Large intestine (tissue), 3 donors: ENCODE data around the gene SLC22A31. TPM values are rescaled to one million over a fixed set of nuclear protein-coding genes. Genes with fewer than 3 reads are reported as not detected.
"Not testable (repeated sequence)": the region's sequence is repeated elsewhere in the genome, so short reads cannot be mapped to it uniquely, and the experiment has no call there.

ENCODE experiments used
- DNase-seq, 2 donors: peaks; one replicate each; pipeline versions ENCODE4 v3.0.0 to v3.0.0-alpha.2; 2013
- H3K27ac ChIP-seq: one replicate; pipeline ENCODE4 v1.5.1; 2013; ENCODE audit warnings: low read length
- H3K27me3 ChIP-seq: 2 replicates; pipeline ENCODE4 v1.6.1; 2013; ENCODE audit warnings: low read length; ENCODE audit not compliant: control insufficient read depth, insufficient read depth
- H3K36me3 ChIP-seq: 2 replicates; pipeline ENCODE4 v1.6.1; 2013; ENCODE audit warnings: low read length; ENCODE audit not compliant: control insufficient read depth, insufficient read depth
- H3K4me1 ChIP-seq: one replicate; pipeline ENCODE4 v1.6.1; 2013; ENCODE audit warnings: low read length; ENCODE audit not compliant: control insufficient read depth, insufficient read depth
- H3K4me3 ChIP-seq: one replicate; pipeline ENCODE4 v1.5.1; 2013; ENCODE audit warnings: low read length
- H3K9me3 ChIP-seq: one replicate; pipeline ENCODE4 v1.6.1; 2013; ENCODE audit warnings: mild to moderate bottlenecking, low read depth, low read length, moderate library complexity; ENCODE audit not compliant: control insufficient read depth
- WGBS: methylation state at CpG from one replicate; pipeline ENCODE4 v1.1.5; 2013; ENCODE audit warnings: low lambda C conversion rate; ENCODE audit not compliant: insufficient coverage; 5-methylcytosine and 5-hydroxymethylcytosine counted together
- polyA plus RNA-seq: library from polyadenylated mRNA; unstranded; fragments of 120-200 nt; gene quantifications from one replicate; pipeline ENCODE4 v1.2.1, GENCODE V29; 2013

The SLC22A31 gene
- polyA plus RNA-seq, 1 donor: 8.8 TPM

DNA sequence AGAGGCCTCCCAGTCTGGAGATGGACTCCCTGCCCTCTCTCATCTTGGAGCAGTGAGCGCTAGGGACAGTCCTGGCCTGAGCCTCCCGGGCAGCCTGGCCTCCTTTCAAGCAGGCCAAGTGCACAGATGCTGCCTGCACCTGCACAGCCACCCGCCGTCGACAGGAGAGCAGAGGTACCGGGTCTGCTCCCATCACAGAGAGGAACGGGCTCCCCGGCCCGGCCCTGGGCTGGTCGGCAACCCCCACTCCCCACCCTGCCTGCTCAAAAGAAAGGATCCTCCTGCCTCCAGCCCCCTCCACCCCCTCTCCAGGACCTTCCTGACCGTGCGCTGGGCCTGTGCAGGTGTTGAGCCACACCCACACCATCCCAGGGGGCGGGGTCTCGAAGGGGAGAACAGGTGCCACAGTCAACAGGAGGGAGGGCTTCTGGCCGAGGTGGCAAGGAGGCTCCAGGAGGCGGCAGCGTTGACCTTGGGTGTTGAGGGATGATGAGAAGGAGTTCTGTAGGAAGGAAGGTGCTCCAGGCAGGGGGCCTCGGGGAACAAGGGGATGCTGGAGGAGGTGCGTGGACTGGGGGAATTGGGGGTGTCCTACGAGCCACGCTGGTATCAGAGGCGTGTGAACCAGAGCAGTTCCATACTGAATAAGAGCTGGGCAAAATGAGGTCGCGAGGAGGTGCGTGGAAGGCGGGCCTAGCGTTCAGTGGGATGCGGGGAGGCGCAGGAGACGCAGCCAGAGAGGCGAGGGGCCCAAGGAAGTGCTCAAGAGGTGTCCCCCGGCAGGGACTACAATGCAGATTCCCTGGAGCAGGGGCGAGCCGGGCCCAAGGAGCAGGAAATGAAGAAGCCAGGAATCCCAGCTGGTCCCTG is 29.8 kb downstream of the SLC22A31 start:
- WGBS: no CpG with 5 or more reads among the region's 34 CpGs
- peaks cover 3% of the 10 kb centered on the region for H3K9me3 ChIP-seq
- H3K4me3 ChIP-seq: peak overlapping the region; percentile 12
- peak; percentile 43 to 55 for DNase-seq
- peaks cover 24% of the 10 kb centered on the region for H3K4me1 ChIP-seq
- H3K27ac ChIP-seq: no peak overlapping the region
- H3K36me3 ChIP-seq: no peaks in the 10 kb centered on the region
- peaks cover 48% of the 10 kb centered on the region for H3K27me3 ChIP-seq

DNA sequence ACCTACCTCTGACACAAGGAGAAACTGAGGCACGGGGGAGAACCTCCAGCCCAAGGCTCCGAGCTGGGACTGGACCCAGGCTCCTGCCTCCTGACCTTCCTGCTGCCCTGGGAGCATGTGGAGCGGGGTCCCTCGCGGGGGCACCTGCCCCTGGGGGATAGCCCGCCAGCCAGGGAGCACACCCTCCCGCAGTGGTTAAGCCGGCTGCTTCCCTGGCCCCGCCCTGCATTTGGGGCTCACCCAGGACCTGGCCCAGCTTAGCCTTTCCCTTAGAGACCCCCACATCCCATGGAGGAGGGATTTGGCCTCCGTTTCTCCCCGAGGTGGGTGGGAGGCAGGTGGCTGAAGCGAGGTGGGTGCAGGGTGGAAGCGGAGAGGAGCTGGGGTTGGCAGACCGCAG is 30.6 kb downstream of the SLC22A31 start:
- Histone ChIP-seq H3K9me3 (peaks cover 3% of the 10 kb centered on the region), H3K27me3 (peaks cover 48% of the 10 kb centered on the region), H3K36me3 (no peaks in the 10 kb centered on the region), H3K4me1 (peaks cover 24% of the 10 kb centered on the region), H3K27ac (no peak overlapping the region), H3K4me3 (no peak overlapping the region)
- no CpG with 5 or more reads among the region's 14 CpGs for WGBS
- no peak for DNase-seq

DNA sequence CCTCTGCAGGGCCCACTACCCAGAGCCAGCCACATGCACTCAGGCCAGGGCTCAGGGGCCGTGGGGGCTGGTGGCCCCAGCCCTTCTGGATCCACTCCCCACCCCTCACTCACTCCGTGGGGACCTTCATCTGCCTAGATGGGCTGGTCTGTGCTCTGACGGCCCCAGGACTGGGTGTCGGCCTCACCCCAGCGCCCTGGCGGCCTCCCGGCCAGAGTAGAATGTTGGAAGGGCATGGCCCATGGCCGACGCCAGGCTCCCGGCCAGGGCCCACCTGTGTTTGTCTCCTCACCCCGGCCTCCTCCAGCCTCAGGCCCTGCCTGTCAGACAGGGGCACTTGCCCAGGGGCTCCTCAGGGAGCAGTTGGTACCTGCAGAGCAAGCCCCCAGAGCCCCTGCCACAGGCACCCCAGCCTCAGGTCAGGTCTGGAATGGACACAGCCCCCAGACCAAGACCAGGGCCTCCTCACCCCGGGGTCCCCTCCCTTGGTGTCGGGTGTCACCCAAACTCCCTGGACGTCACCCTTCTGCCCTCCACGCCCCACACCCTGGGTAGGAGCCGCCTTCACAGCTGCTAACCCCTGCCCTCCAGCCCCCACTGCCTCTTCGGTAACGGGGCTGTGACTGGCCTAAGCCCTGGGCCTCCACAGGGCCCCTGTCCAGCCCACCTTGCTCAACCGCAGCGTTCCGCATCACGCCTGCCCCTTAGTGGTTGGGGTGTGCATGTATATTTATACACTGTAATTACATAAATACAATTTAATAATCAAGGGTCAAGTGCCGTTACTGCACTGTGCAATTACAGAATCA is 31.8 kb downstream of the SLC22A31 start:
- H3K27ac ChIP-seq: no peak overlapping the region
- WGBS: no CpG with 5 or more reads among the region's 23 CpGs
- peaks cover 24% of the 10 kb centered on the region for H3K4me1 ChIP-seq
- H3K4me3 ChIP-seq: no peak overlapping the region
- peaks cover 40% of the 10 kb centered on the region for H3K27me3 ChIP-seq
- H3K36me3 ChIP-seq: no peaks in the 10 kb centered on the region
- peaks cover 3% of the 10 kb centered on the region for H3K9me3 ChIP-seq
- DNase-seq: no peak

DNA sequence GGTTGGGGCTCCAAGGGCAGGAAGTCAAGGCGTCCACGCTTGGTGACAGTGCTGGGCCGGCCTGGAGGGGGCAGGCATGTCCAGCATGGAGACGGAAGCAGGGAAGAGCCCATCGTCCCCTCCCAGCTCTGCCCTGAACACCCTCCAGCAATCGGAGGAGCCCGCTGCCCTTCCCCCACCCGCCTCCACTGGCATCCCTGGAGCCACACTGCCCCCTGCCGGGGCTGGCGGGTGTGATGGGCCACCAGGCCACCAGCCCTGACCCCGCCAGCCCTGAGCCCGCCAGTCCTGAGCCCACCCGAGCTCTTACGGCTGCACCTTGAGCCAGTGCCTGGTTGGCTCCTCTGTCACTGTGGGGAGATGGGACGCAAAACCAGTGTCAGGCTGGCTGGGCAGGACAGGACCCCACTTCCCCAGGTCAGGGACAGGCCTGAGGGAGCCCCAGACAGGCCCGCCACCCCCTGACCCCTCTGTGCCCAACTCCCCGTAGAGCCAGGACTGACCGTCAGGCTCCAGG is 32.9 kb downstream of the SLC22A31 start:
- Histone ChIP-seq H3K4me3 (no peak overlapping the region), H3K4me1 (peaks cover 23% of the 10 kb centered on the region), H3K27ac (no peak overlapping the region), H3K27me3 (peaks cover 29% of the 10 kb centered on the region), H3K9me3 (no peaks in the 10 kb centered on the region), H3K36me3 (no peaks in the 10 kb centered on the region)
- peak; percentile 57 to 70 for DNase-seq
- WGBS: no CpG with 5 or more reads among the region's 18 CpGs

DNA sequence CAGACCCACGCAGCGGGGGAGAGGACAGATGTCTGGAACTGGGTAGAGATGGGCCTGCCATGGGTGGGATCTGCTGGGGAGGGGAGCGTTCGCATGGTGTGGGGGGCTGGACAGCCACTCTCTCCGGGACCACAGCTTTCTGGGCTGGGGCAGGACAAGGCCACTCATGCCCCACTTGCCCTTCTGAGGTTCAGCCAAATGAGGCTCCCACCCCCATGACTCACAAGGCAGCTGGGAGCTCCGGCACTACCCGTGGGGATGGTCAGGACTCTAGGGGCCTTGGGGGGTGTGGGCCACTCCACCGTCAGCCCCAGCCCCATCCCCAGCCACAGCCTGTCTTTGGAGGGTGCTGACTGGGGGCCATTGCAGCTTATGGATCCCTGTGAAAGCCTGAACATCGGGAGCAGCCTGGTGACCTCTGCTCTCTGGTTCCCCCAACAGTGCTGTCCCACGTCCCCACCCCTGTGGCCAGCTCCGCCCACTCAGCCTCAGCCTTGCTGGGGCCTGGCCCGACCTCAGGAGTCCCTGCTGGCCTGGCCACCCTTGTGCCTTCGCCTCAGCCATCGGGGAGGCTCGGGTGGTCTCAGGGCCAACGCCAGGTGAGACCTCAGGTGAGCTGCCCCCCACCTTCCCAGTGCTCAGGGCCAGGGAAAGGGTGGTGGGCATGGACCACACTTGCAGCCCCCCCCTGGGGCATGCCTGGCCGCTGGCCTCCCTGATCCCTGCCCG is 33.5 kb downstream of the SLC22A31 start:
- Histone ChIP-seq H3K27me3 (peaks cover 23% of the 10 kb centered on the region), H3K27ac (no peak overlapping the region), H3K4me3 (no peak overlapping the region), H3K9me3 (no peaks in the 10 kb centered on the region), H3K36me3 (no peaks in the 10 kb centered on the region), H3K4me1 (peaks cover 17% of the 10 kb centered on the region)
- WGBS: no CpG with 5 or more reads among the region's 18 CpGs
- DNase-seq: no peak

DNA sequence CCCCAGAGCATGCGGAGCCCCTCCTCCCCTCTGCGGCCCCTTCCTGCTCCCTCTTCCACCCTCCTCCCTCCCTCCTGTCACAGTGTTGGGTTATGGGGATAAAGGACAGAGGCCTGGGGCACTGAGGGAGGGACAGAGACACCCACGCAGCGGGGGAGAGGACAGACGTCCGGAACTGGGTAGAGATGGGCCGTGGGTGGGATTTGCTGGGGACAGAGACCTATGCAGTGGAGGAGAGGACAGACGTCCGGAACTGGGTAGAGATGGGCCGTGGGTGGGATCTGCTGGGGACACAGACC is 34.7 kb downstream of the SLC22A31 start:
- not testable (repeated sequence) for H3K36me3 ChIP-seq, H3K9me3 ChIP-seq, H3K4me3 ChIP-seq, H3K27ac ChIP-seq, DNase-seq, H3K4me1 ChIP-seq
- no CpG with 5 or more reads among the region's 10 CpGs for WGBS
- peaks cover 19% of the 10 kb centered on the region for H3K27me3 ChIP-seq

DNA sequence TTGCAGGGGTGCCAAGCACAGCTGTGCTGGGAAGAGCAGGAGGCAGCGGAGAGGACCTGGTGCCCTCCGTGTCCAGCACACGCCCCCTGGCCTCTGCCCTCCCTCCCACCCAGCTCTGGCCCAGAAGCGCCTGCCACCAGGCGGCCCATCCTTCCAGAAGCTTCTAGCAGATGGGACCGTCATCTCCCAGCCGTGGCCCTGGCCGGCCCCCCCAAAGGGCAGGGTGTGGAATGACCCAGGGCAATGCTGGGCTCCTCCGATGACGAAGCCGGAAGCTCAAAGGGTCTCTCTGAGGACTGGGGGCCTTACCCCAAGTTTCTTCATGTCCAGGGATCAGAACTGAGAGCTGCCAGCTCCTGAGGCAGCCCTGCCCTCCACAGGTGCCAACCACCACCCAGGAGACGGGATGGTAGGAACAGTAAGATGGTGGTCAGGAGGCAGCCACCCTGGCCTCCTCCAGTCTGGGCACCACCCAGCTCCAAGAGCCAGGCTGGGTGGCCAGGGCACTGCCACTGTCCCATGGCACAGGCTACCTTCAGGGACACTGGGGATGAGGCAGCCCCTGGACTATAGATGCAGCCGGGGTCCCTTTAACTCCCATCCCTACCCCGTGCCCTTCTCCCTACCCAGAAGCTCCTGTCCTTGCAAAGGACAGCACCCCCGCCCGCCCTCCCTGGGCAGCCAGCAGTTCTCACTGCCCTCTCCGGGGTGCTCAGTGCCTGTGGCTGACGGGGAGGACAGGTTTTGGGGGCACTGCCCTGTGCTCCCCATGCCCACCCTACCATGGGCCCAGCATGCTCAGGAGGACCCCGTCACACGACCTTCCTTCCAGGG is 35.3 kb downstream of the SLC22A31 start:
- H3K9me3 ChIP-seq: no peaks in the 10 kb centered on the region
- DNase-seq: no peak
- H3K4me1 ChIP-seq: peaks cover 5% of the 10 kb centered on the region
- no peaks in the 10 kb centered on the region for H3K36me3 ChIP-seq
- H3K4me3 ChIP-seq: no peak overlapping the region
- peaks cover 13% of the 10 kb centered on the region for H3K27me3 ChIP-seq
- no peak overlapping the region for H3K27ac ChIP-seq
- no CpG with 5 or more reads among the region's 20 CpGs for WGBS

DNA sequence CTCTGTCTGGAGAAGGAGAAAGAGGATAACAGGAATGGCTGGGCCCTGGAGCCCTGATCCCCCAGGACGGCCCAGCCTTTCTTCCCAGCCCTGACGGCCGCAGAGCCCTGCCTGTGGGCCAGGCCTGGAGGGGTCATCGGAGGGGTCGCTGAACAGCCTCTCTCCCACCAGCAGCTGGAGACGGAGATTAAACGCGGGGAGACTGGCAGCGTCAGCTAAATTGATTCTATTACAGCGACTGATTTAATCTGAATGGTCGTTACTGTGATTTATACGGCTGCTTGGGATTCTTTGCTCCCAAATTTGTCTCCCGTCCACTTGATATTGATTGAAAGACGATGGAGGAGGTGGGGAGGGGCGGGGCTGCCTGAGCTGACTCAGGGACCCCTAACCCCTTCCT is 35.9 kb downstream of the SLC22A31 start:
- Histone ChIP-seq H3K27me3 (peaks cover 7% of the 10 kb centered on the region), H3K4me1 (peaks cover 4% of the 10 kb centered on the region), H3K4me3 (no peak overlapping the region), H3K27ac (no peak overlapping the region), H3K9me3 (peaks cover 3% of the 10 kb centered on the region), H3K36me3 (no peaks in the 10 kb centered on the region)
- DNase-seq: no peak
- WGBS: no CpG with 5 or more reads among the region's 15 CpGs

DNA sequence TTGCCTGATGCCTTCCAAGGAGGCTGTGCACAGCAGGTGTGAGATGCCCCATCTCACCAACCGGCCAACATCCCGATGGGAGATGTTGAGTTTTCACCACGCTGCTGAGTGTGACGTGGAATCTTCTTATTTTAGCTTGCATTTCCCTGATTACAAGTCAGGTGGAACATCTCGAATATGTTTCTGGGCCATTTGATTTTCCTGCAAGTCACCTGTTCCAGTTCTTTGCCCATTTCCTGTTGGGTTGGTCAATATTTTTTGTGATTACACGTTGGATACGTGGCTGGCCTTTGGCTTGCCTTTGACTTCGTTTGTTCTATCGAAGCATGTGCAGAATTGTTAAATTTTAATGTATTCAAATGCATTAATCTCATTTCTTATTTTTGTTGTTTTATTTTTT is 37.0 kb downstream of the SLC22A31 start:
- Histone ChIP-seq H3K9me3 (peaks cover 10% of the 10 kb centered on the region), H3K4me1 (peaks cover 4% of the 10 kb centered on the region), H3K4me3 (no peak overlapping the region), H3K27me3 (peaks cover 3% of the 10 kb centered on the region), H3K36me3 (no peaks in the 10 kb centered on the region), H3K27ac (no peak overlapping the region)
- no peak for DNase-seq
- WGBS: 83% methylated on average over 5 of the region's 9 CpGs
